IPS-20b (cell line): ENCODE measurements around the gene MCHR1.
"Not testable (repeated sequence)": the region's sequence is repeated elsewhere in the genome, so short reads cannot be mapped to it uniquely, and the experiment has no call there.

Experiments
- H3K27ac ChIP-seq: one replicate; pipeline ENCODE4 v1.5.1; 2013; ENCODE audit warnings: low read length
- H3K27me3 ChIP-seq: 2 replicates; pipeline ENCODE4 v1.6.1; 2013; ENCODE audit warnings: mild to moderate bottlenecking, low read length, inconsistent platforms; ENCODE audit not compliant: insufficient read depth
- H3K36me3 ChIP-seq: 2 replicates; pipeline ENCODE4 v1.6.1; 2013; ENCODE audit warnings: low read depth, mild to moderate bottlenecking, inconsistent platforms, low read length, moderate library complexity; ENCODE audit not compliant: insufficient read depth
- H3K4me1 ChIP-seq: 2 replicates; pipeline ENCODE4 v1.6.1; 2013; ENCODE audit warnings: mild to moderate bottlenecking, control low read depth, inconsistent platforms, low read length, moderate library complexity; ENCODE audit not compliant: insufficient read depth
- H3K4me3 ChIP-seq: 2 replicates; pipeline ENCODE4 v1.5.1; 2013; ENCODE audit warnings: mild to moderate bottlenecking, low read length, inconsistent platforms
- H3K9ac ChIP-seq: 2 replicates; pipeline ENCODE4 v1.6.1; 2013; ENCODE audit warnings: low read depth, mild to moderate bottlenecking, inconsistent platforms, low read length, moderate library complexity
- H3K9me3 ChIP-seq: 2 replicates; pipeline ENCODE4 v1.6.1; 2013; ENCODE audit warnings: mild to moderate bottlenecking, low read depth, low read length, inconsistent platforms; ENCODE audit not compliant: insufficient read depth

MCHR1 gene

DNA sequence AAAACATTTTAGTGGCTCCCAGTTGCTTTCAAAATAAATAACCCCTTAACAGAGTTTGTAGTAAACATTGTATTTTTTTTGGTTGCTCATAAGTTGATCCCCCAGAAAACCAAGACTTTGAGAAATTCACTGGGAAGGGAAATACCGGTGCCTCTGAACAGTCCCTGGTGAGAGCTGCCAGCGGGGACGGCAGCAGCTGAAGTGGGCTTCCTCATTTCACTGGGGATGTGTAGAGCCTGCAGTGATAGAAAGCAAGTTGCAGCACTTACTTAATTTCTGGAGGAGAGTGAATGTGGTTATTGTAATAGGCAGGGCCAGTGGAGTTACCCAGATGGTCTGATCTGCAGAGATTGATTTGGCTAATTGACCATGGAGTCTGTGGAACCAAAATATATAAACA is 18.6 kb upstream of the MCHR1 start:
- no peak overlapping the region for H3K27ac ChIP-seq
- no peaks in the 10 kb centered on the region for H3K9me3 ChIP-seq
- no peaks in the 10 kb centered on the region for H3K36me3 ChIP-seq
- H3K4me1 ChIP-seq: no peaks in the 10 kb centered on the region
- no peak overlapping the region for H3K9ac ChIP-seq
- no peak overlapping the region for H3K4me3 ChIP-seq
- H3K27me3 ChIP-seq: no peaks in the 10 kb centered on the region

GRCh38 chr22:40661671-40662070 is 17.6 kb upstream of the MCHR1 start:
- H3K4me1 ChIP-seq: no peaks in the 10 kb centered on the region
- H3K27ac ChIP-seq: no peak overlapping the region
- no peaks in the 10 kb centered on the region for H3K9me3 ChIP-seq
- no peaks in the 10 kb centered on the region for H3K27me3 ChIP-seq
- no peak overlapping the region for H3K4me3 ChIP-seq
- no peaks in the 10 kb centered on the region for H3K36me3 ChIP-seq
- no peak overlapping the region for H3K9ac ChIP-seq

DNA sequence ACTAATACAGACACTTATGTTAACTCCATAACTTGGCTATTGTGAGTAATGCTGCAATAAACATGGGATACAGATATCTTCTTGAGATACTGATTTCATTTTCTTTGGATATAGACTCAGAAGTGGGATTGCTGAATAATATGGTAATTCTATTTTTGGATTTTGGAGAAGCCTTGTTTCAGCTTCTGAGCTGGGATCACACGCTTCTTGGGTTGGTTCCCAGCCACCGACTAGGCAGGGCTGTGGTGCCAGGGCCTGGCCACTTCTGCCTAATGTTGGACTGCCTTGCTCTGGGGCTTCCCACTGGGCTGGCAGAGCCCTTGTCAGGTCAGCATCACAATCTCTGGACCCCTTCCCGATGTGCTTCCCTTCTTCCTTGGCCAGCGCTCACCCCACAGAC is 14.0 kb upstream of the MCHR1 start:
- Histone ChIP-seq H3K9me3 (no peaks in the 10 kb centered on the region), H3K9ac (no peak overlapping the region), H3K4me3 (no peak overlapping the region), H3K27ac (no peak overlapping the region), H3K27me3 (no peaks in the 10 kb centered on the region), H3K4me1 (no peaks in the 10 kb centered on the region), H3K36me3 (no peaks in the 10 kb centered on the region)

- Histone ChIP-seq H3K4me3 (no peak overlapping the region), H3K9ac (no peak overlapping the region), H3K27ac (no peak overlapping the region), H3K9me3 (no peaks in the 10 kb centered on the region), H3K27me3 (no peaks in the 10 kb centered on the region), H3K4me1 (no peaks in the 10 kb centered on the region), H3K36me3 (no peaks in the 10 kb centered on the region)
Observed at GRCh38 chr22:40666151-40666848, 13.0 kb upstream of the MCHR1 start.

DNA sequence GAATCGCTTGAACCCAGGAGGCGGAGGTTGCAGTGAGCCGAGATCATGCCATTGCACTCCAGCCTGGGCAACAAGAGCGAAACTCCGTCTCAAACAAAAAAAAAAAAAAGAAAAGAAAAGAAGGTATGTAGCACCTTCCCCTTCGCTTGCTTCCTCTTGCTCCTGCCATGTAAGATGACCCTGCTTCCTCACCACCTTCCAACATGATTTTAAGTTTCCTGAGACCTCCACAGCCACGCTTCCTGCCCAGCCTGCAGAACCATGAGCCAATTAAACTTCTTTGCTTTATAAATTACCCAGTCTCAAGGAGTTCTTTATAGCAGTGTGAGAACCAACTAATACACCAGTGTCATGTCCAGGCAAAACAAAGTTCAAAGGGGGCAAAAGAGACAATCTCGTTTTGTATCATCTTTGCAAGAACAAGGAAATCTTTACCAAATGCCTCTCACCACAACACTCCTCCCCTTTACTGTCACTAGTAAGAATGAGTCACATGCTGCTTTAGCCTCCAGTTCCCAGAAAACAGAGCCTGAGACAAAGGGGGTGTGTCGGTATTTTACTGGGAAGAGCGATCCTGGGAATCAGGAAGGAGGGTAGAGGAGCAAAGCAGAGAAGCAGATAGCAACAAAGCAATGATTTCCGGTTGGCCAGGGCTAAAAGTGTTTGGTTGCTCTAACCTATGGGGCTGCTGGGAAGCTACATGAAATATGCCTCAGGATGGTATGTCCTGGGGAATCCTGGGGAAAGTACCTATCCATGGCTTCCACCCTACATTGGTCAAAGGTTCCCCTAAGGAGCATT is 10.5 kb upstream of the MCHR1 start:
- Histone ChIP-seq H3K4me3 (no peak overlapping the region), H3K4me1 (no peaks in the 10 kb centered on the region), H3K9ac (no peak overlapping the region), H3K36me3 (no peaks in the 10 kb centered on the region), H3K27ac (no peak overlapping the region), H3K9me3 (no peaks in the 10 kb centered on the region), H3K27me3 (no peaks in the 10 kb centered on the region)

- Histone ChIP-seq H3K9me3 (no peaks in the 10 kb centered on the region), H3K27me3 (no peaks in the 10 kb centered on the region), H3K9ac (no peak overlapping the region), H3K36me3 (no peaks in the 10 kb centered on the region), H3K4me1 (no peaks in the 10 kb centered on the region), H3K4me3 (no peak overlapping the region), H3K27ac (no peak overlapping the region)
Observed at GRCh38 chr22:40670058-40670457, 9.2 kb upstream of the MCHR1 start.

DNA sequence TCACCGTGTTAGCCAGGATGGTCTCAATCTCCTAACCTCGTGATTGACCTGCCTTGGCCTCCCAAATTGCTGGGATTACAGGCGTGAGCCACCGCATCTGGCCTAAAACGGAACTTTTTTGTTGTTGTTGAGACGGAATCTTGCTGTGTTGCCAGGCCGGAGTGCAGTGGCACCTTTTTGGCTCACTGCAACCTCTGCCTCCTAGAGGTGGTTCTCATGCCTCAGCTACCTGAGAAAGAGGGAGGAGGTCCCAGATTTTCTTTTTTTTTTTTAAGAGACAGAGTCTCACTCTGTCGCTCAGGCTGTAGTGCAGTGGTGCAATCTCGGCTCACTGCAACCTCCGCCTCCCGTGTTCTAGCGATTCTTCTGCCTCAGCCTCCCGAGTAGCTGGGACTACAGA is 7.9 kb upstream of the MCHR1 start:
- Histone ChIP-seq H3K9me3 (no peaks in the 10 kb centered on the region), H3K36me3 (no peaks in the 10 kb centered on the region), H3K4me1 (no peaks in the 10 kb centered on the region), H3K27ac (no peak overlapping the region), H3K27me3 (no peaks in the 10 kb centered on the region), H3K4me3 (no peak overlapping the region), H3K9ac (no peak overlapping the region)

GRCh38 chr22:40671796-40672360 is 7.4 kb upstream of the MCHR1 start:
- Histone ChIP-seq H3K27me3 (no peaks in the 10 kb centered on the region), H3K4me1 (no peaks in the 10 kb centered on the region), H3K9ac (no peak overlapping the region)

GRCh38 chr22:40673017-40673416 is 6.3 kb upstream of the MCHR1 start:
- Histone ChIP-seq H3K9me3 (no peaks in the 10 kb centered on the region), H3K4me1 (no peaks in the 10 kb centered on the region), H3K27ac (no peak overlapping the region), H3K9ac (no peak overlapping the region), H3K27me3 (no peaks in the 10 kb centered on the region), H3K4me3 (no peak overlapping the region), H3K36me3 (no peaks in the 10 kb centered on the region)

More at GRCh38 chr22:40671796-40672360, 7.4 kb upstream of the MCHR1 start:
- Histone ChIP-seq H3K36me3 (no peaks in the 10 kb centered on the region), H3K4me3 (no peak overlapping the region), H3K9me3 (no peaks in the 10 kb centered on the region), H3K27ac (no peak overlapping the region)

DNA sequence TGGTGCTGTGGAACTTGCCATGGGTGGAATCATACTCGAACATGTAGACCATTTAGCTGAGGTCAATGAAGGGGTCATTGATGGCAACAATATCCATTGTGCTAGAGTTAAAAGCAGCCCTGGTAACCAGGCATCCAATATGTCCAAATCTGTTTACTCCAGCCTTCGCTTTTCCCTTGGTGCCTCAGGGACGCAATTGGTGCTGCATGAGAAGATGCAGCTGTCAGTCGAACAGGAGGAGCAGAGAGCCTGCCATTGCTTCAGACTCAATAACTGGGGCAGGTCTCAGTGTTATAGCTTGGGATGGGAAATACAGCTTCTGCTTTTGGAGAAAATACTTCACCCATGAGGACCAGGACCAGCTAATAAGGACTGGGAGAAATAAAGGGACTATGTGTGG is 5.0 kb upstream of the MCHR1 start:
- no peaks in the 10 kb centered on the region for H3K36me3 ChIP-seq
- no peak overlapping the region for H3K27ac ChIP-seq
- no peaks in the 10 kb centered on the region for H3K9me3 ChIP-seq
- no peak overlapping the region for H3K4me3 ChIP-seq
- H3K9ac ChIP-seq: no peak overlapping the region
- peaks cover 7% of the 10 kb centered on the region for H3K4me1 ChIP-seq
- peaks cover 6% of the 10 kb centered on the region for H3K27me3 ChIP-seq

DNA sequence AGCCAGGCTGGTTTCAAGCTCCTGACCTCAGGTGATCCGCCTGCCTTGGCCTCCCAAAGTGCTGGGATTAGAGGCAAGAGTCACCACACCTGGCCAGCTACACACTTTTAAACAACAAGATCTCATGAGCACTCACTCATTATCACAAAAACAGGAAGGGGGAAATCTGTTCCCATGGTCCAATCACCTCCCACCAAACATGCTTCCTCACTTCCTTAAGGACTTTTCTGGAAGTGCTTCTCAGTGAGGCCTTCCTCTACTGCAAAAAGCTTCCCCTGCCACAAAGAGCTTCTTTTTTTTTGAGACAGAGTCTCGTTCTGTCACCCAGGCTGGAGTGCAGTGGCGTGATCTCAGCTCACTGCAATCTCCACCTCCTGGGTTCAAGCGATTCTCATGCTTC is 3.1 kb upstream of the MCHR1 start:
- not testable (repeated sequence) for H3K36me3 ChIP-seq, H3K9ac ChIP-seq, H3K9me3 ChIP-seq, H3K27ac ChIP-seq, H3K4me3 ChIP-seq
- peaks cover 19% of the 10 kb centered on the region for H3K4me1 ChIP-seq
- H3K27me3 ChIP-seq: peaks cover 21% of the 10 kb centered on the region

GRCh38 chr22:40676644-40677043 is 2.6 kb upstream of the MCHR1 start:
- Histone ChIP-seq H3K4me1 (peaks cover 19% of the 10 kb centered on the region), H3K36me3 (0 out of 2 replicates have a peak, but pooled peaks cover 5% of the 10 kb centered on the region)

More at GRCh38 chr22:40676644-40677043, 2.6 kb upstream of the MCHR1 start:
- Histone ChIP-seq H3K4me3 (no peak overlapping the region), H3K9ac (no peak overlapping the region), H3K27ac (no peak overlapping the region), H3K27me3 (peaks cover 21% of the 10 kb centered on the region), H3K9me3 (no peaks in the 10 kb centered on the region)
